HCT116 (cell line): ENCODE measurements around the gene MINDY3. TPM values are rescaled to one million over a fixed set of nuclear protein-coding genes. Genes with fewer than 3 reads are reported as not detected.

Experiments
- ATAC-seq: fragments of 200-7000 bp; cut with Tn5 transposase; 2 replicates; pipeline ENCODE4 v1.9.1; 2020; ENCODE audit warnings: mild to moderate bottlenecking, moderate library complexity
- BruUV-seq: library from RNA; stranded (reverse); fragments of 400-500 nt; replicated peaks from 2 replicates; lab custom pipeline; 2021; lab: Mats Ljungman, UMichigan
- CTCF ChIA-PET: fragments of 300-600 bp; sonication (Branson Sonifier 250); formaldehyde crosslinking; loops from one replicate; lab custom pipeline; 2021; ENCODE audit warnings: antibody characterized with exemption; lab: Charles Lee
- POLR2A ChIA-PET: fragments of 300-600, 350-600 bp; sonication (Branson Sonifier 250); formaldehyde crosslinking; loops from one replicate; lab custom pipeline; 2021; ENCODE audit warnings: antibody characterized with exemption; lab: Charles Lee
- RAD21 ChIA-PET, 2 experiments: fragments of 300-600 bp; sonication (Branson Sonifier 250); formaldehyde crosslinking; loops; one replicate each; lab custom pipeline; 2023; ENCODE audit warnings: low total read pairs in 2 of 2; ENCODE audit not compliant: uncharacterized antibody in 2 of 2, unreplicated experiment in 2 of 2, low non-redundant PET in 1 of 2; lab: Charles Lee
- DNase-seq: peaks from one replicate; pipeline ENCODE4 v3.0.0-alpha.2; 2010; ENCODE audit warnings: low read depth, low spot score
- H2AFZ ChIP-seq: fragments of 200-600 bp; shearing (Covaris generic), sonication (generic); 2 replicates; pipeline ENCODE4 v1.6.1; 2017; ENCODE audit warnings: low read depth, mixed run types, mixed read lengths, antibody characterized with exemption, low read length; ENCODE audit not compliant: poor library complexity, severe bottlenecking
- H3K27ac ChIP-seq: 2 replicates; pipeline ENCODE4 v1.5.1; 2012; ENCODE audit warnings: low read depth, low read length
- H3K27me3 ChIP-seq: fragments of 200-600 bp; sonication (generic); 2 replicates; pipeline ENCODE4 v1.6.1; 2016; ENCODE audit warnings: mixed run types, low read length, mixed read lengths; ENCODE audit not compliant: insufficient read depth
- H3K36me3 ChIP-seq, 2 experiments: fragments of 200-500 bp in 1 of 2; fragments of 200-600 bp in 1 of 2; sonication (Bioruptor generic) in 1 of 2; sonication (generic) in 1 of 2; 2 replicates each; pipeline versions ENCODE4 v1.5.1 to v1.6.1; 2014 to 2016; ENCODE audit warnings: low read length in 2 of 2, inconsistent platforms in 1 of 2, mixed read lengths in 1 of 2, mixed run types in 1 of 2; ENCODE audit not compliant: insufficient read depth in 2 of 2, control insufficient read depth in 1 of 2
- H3K4me1 ChIP-seq, 2 experiments: fragments of 200-600 bp in 1 of 2; sonication (generic) in 1 of 2; 2 replicates each; pipeline versions ENCODE4 v1.5.1 to v1.6.1; 2012 to 2017; ENCODE audit warnings: low read length in 2 of 2, inconsistent platforms in 1 of 2, mild to moderate bottlenecking in 1 of 2, mixed read lengths in 1 of 2, mixed run types in 1 of 2, moderate library complexity in 1 of 2; ENCODE audit not compliant: insufficient read depth in 2 of 2, control insufficient read depth in 1 of 2
- H3K4me2 ChIP-seq: fragments of 200-600 bp; sonication (generic); 2 replicates; pipeline ENCODE4 v1.6.1; 2017; ENCODE audit warnings: mixed run types, low read length, mixed read lengths
- H3K4me3 ChIP-seq, 2 experiments: fragments of 200-600 bp in 1 of 2; sonication (generic) in 1 of 2; replicated peaks in 1 of 2; 2 replicates each; pipeline ENCODE4 v1.5.1; 2011 to 2016; ENCODE audit warnings: low read length in 2 of 2, control low read depth in 1 of 2, low read depth in 1 of 2, mild to moderate bottlenecking in 1 of 2, mixed read lengths in 1 of 2, mixed run types in 1 of 2
- H3K79me2 ChIP-seq: fragments of 200-600 bp; sonication (generic); 2 replicates; pipeline ENCODE4 v1.6.1; 2017; ENCODE audit warnings: mild to moderate bottlenecking, mixed run types, low read length, moderate library complexity, mixed read lengths; ENCODE audit not compliant: insufficient read depth
- H3K9ac ChIP-seq: fragments of 200-600 bp; sonication (generic); 2 replicates; pipeline ENCODE4 v1.6.1; 2016; ENCODE audit warnings: low read length, mixed read lengths
- H3K9me2 ChIP-seq: fragments of 200-600 bp; sonication (generic), shearing (Covaris generic); 2 replicates; pipeline ENCODE4 v1.6.1; 2017; ENCODE audit warnings: mixed run types, mild to moderate bottlenecking, moderate library complexity; ENCODE audit not compliant: insufficient read depth
- H3K9me3 ChIP-seq, 2 experiments: fragments of 200-500 bp in 1 of 2; fragments of 200-600 bp in 1 of 2; sonication (Bioruptor generic) in 1 of 2; sonication (generic) in 1 of 2; 2 replicates each; pipeline ENCODE4 v1.6.1; 2014 to 2017; ENCODE audit warnings: low read length in 2 of 2, mixed read lengths in 2 of 2, inconsistent platforms in 1 of 2, low read depth in 1 of 2, mild to moderate bottlenecking in 1 of 2, mixed run types in 1 of 2, moderate library complexity in 1 of 2; ENCODE audit not compliant: control insufficient read depth in 1 of 2, insufficient read depth in 1 of 2
- H4K20me1 ChIP-seq: fragments of 200-600 bp; sonication (generic), shearing (Covaris generic); 2 replicates; pipeline ENCODE4 v1.6.1; 2017; ENCODE audit warnings: mixed run types, mild to moderate bottlenecking, moderate library complexity; ENCODE audit not compliant: insufficient read depth
- EZH2 ChIP-seq: fragments of 200-600 bp; sonication (generic); IDR thresholded peaks from 2 replicates; pipeline ENCODE4 v1.6.1; 2017; ENCODE audit warnings: antibody characterized with exemption, mixed run types
- POLR2A ChIP-seq: IDR thresholded peaks from 2 replicates; pipeline ENCODE4 v1.7.0; 2011; ENCODE audit warnings: borderline replicate concordance; ENCODE audit not compliant: insufficient read depth, insufficient read length; ENCODE audit errors: extremely low read depth
- POLR2AphosphoS5 ChIP-seq: IDR thresholded peaks from 2 replicates; pipeline ENCODE4 v1.6.1; 2011; ENCODE audit warnings: mild to moderate bottlenecking, low read depth, low read length, moderate library complexity
- REST ChIP-seq: IDR thresholded peaks from 2 replicates; pipeline ENCODE4 v1.6.1; 2012; ENCODE audit warnings: low read depth
- SIN3A ChIP-seq: IDR thresholded peaks from 2 replicates; pipeline ENCODE4 v1.6.1; 2012; ENCODE audit warnings: low read depth
- SP1 ChIP-seq: IDR thresholded peaks from 2 replicates; pipeline ENCODE4 v1.6.1; 2012; ENCODE audit warnings: low read depth
- TCF7L2 ChIP-seq: IDR thresholded peaks from 2 replicates; pipeline ENCODE4 v1.7.0; 2011; ENCODE audit warnings: borderline replicate concordance, inconsistent platforms; ENCODE audit not compliant: insufficient read depth, insufficient read length; ENCODE audit errors: extremely low read depth
- ZFX ChIP-seq: fragments of 450-650 bp; IDR thresholded peaks from 2 replicates; pipeline ENCODE4 v1.6.1; 2017
- ZNF274 ChIP-seq: fragments of 200-500 bp; sonication (Bioruptor generic); IDR thresholded peaks from 2 replicates; pipeline ENCODE4 v1.6.1; 2014; ENCODE audit warnings: mild to moderate bottlenecking, low read depth, low read length, inconsistent platforms
- intact Hi-C: fragments of 100-400 bp; cut with micrococcal nuclease; formaldehyde crosslinking; loops from 2 replicates; pipeline ENCODE4 v1.10.0; 2022
- total RNA-seq: library from RNA; stranded (reverse); gene quantifications from one replicate; pipeline ENCODE4 v1.2.1, GENCODE V29; 2021; ENCODE audit not compliant: unreplicated experiment
- TF ChIP-seq, protein P1 (sequence below): IDR thresholded peaks from 2 replicates; pipeline ENCODE4 v1.6.1; 2012

The MINDY3 gene
- total RNA-seq, 1 experiment from 2014 or later: 15.5 TPM

- intact Hi-C loops: loop anchor here (5.0 kb wide), 3 partner anchors 175 to 385 kb away; no protein-coding TSS in a partner anchor
- H3K27ac ChIP-seq: no peak overlapping the region
- H3K9me2 ChIP-seq: no peaks in the 10 kb centered on the region
- CTCF ChIA-PET: no interaction called here
- no peaks in the 10 kb centered on the region; a peak in 1 of 4 replicates for H3K36me3 ChIP-seq
- POLR2A ChIA-PET: no interaction called here
- no peak overlapping the region for H3K4me3 ChIP-seq
- no peaks in the 10 kb centered on the region for H3K4me1 ChIP-seq
- no peak overlapping the region for H2AFZ ChIP-seq
- no TSS peak for BruUV-seq
- no peaks in the 10 kb centered on the region for H3K9me3 ChIP-seq
- no peaks in the 10 kb centered on the region for H4K20me1 ChIP-seq
- no peak overlapping the region for H3K4me2 ChIP-seq
- H3K27me3 ChIP-seq: no peaks in the 10 kb centered on the region
- no peak for DNase-seq
- ATAC-seq: no peak
- TF ChIP-seq POLR2A (no peak), EZH2 (no peak), ZFX (no peak), SIN3A (no peak), REST (no peak), TCF7L2 (no peak), ZNF274 (no peak), SP1 (no peak), POLR2AphosphoS5 (no peak)
- TF ChIP-seq, protein P1, sequence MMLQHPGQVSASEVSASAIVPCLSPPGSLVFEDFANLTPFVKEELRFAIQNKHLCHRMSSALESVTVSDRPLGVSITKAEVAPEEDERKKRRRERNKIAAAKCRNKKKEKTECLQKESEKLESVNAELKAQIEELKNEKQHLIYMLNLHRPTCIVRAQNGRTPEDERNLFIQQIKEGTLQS: no peak
- no peaks in the 10 kb centered on the region for H3K79me2 ChIP-seq
- no peak overlapping the region for H3K9ac ChIP-seq
- RAD21 ChIA-PET: no interaction called here
Observed at GRCh38 chr10:15822131-15822530, 38.2 kb downstream of the MINDY3 start.
